ENCODE results near the gene TBL1X. TPM values are rescaled to one million over a fixed set of nuclear protein-coding genes. Genes with fewer than 3 reads are reported as not detected.
"Not testable (repeated sequence)": the region's sequence is repeated elsewhere in the genome, so short reads cannot be mapped to it uniquely, and the experiment has no call there.

TBL1X gene
- total and polyA plus RNA-seq, 7 donors = 6.5 to 25.8 (median 16.1) TPM

DNA sequence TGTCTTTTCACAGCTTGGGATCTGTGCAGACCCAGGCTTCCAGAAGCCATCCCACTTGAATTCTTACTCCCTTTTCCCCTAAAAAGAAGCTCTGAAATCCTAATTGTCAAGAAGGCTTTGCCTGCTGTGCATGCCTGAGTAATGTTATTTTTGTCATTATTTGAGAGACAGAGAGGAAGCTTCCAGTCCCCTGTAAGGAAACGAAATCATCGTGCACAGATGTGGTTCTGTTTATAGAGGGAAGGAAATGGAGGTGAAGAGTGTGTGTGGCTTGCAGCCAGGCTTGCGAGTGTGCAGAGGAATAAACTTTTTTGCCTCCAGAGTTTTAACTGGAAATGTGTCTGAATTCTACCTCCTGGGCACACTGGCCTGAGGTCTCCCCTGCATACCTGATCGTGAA, 70.2 kb downstream of the TBL1X start:
- Histone ChIP-seq H3K9me3 (no peaks in the 10 kb centered on the region), H3K4me1 (peaks cover 0 to 47% (median 22%) of the 10 kb centered on the region in 4 donors), H3K4me3 (no peak overlapping the region), H3K27ac (peak overlapping the region; percentile 12 to 63 (median 57)), H3K27me3 (no peaks in the 10 kb centered on the region), H3K36me3 (no peaks in the 10 kb centered on the region)
- TF ChIP-seq POLR2AphosphoS5 (IDR thresholded peaks at IDR 0.05) (no peak), EP300 (IDR thresholded peaks at IDR 0.05) (no peak), POLR2A (IDR thresholded peaks at IDR 0.05) (no peak)
- TF ChIP-seq, protein P1, sequence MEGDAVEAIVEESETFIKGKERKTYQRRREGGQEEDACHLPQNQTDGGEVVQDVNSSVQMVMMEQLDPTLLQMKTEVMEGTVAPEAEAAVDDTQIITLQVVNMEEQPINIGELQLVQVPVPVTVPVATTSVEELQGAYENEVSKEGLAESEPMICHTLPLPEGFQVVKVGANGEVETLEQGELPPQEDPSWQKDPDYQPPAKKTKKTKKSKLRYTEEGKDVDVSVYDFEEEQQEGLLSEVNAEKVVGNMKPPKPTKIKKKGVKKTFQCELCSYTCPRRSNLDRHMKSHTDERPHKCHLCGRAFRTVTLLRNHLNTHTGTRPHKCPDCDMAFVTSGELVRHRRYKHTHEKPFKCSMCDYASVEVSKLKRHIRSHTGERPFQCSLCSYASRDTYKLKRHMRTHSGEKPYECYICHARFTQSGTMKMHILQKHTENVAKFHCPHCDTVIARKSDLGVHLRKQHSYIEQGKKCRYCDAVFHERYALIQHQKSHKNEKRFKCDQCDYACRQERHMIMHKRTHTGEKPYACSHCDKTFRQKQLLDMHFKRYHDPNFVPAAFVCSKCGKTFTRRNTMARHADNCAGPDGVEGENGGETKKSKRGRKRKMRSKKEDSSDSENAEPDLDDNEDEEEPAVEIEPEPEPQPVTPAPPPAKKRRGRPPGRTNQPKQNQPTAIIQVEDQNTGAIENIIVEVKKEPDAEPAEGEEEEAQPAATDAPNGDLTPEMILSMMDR (IDR thresholded peaks at IDR 0.05) = no peak
- intact Hi-C loops (cut with DNase I) = loop anchor here (10.0 kb wide), 1 partner anchor 110 kb away; no protein-coding TSS in a partner anchor
- 34 to 59% methylated on average over 4 of the region's 4 CpGs for WGBS, 2 donors
- DNase-seq = no peak

DNA sequence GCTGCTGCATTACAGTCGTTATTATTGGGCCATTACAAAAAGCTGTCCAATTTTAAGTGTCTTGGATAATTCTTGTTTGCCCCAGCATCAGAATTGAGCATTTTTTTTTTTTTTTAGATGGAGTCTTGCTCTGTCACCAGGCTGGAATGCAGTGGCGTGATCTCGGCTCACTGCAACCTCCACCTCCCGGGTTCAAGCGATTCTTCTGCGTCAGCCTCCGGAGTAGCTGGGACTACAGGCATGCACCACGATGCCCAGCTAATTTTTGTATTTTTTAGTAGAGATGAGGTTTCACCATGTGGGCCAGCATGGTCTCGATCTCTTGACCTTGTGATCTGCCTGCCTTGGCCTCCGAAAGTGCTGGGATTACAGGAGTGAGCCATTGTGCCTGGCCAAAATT, 71.3 kb downstream of the TBL1X start:
- peaks cover 0 to 42% (median 18%) of the 10 kb centered on the region in 4 donors for H3K4me1 ChIP-seq
- not testable (repeated sequence) for H3K4me3 ChIP-seq, H3K9me3 ChIP-seq, DNase-seq, H3K36me3 ChIP-seq, H3K27me3 ChIP-seq, H3K27ac ChIP-seq
- 96% methylated on average over 10 of the region's 10 CpGs for WGBS, 2 donors
- intact Hi-C loops (cut with DNase I) = loop anchor here (10.0 kb wide), 1 partner anchor 109 kb away; no protein-coding TSS in a partner anchor

DNA sequence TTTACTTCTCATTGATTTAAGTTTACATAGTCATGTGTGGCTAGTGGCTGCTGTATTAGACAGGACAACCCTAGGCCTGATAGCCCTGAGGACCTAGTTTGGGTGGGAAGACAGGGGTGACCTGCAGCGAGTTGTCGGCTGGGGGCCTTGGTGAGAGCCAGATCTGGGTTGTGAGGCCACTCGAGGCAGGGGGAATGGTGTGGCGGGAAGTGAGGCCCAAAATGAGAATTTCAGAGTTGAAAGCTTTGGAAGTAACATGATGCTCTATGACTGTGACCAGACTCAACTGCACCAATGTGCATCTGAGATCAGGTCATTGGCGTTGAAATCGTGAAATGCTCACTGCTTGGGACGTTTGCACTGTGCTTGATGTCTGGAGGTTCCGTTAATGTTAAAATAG, 72.9 kb downstream of the TBL1X start:
- Histone ChIP-seq H3K4me1 (peaks cover 0 to 33% (median 10%) of the 10 kb centered on the region in 4 donors), H3K4me3 (no peak overlapping the region), H3K9me3 (no peaks in the 10 kb centered on the region), H3K27me3 (no peaks in the 10 kb centered on the region), H3K36me3 (no peaks in the 10 kb centered on the region), H3K27ac (no peak overlapping the region)
- TF ChIP-seq POLR2AphosphoS5 (IDR thresholded peaks at IDR 0.05) (no peak), EP300 (IDR thresholded peaks at IDR 0.05) (no peak), POLR2A (IDR thresholded peaks at IDR 0.05) (no peak)
- TF ChIP-seq, protein P1 (IDR thresholded peaks at IDR 0.05) = no peak
- DNase-seq = no peak
- 86 to 94% methylated on average over 8 of the region's 8 CpGs for WGBS, 2 donors
- intact Hi-C loops (cut with DNase I) = loop anchor here (10.0 kb wide), 1 partner anchor 107 kb away; no protein-coding TSS in a partner anchor

GRCh38 chrX:9538544-9539045, 73.7 kb downstream of the TBL1X start:
- H3K36me3 ChIP-seq = no peaks in the 10 kb centered on the region
- peaks cover 0 to 29% (median 10%) of the 10 kb centered on the region in 4 donors for H3K4me1 ChIP-seq
- TF ChIP-seq POLR2A (IDR thresholded peaks at IDR 0.05) = no peak
- TF ChIP-seq EP300 (IDR thresholded peaks at IDR 0.05) = no peak
- no peak for TF ChIP-seq POLR2AphosphoS5 (IDR thresholded peaks at IDR 0.05)
- TF ChIP-seq, protein P1 (IDR thresholded peaks at IDR 0.05) = no peak
- H3K27ac ChIP-seq = no peak overlapping the region
- H3K27me3 ChIP-seq = no peaks in the 10 kb centered on the region
- no peak for DNase-seq
- H3K9me3 ChIP-seq = no peaks in the 10 kb centered on the region
- WGBS, 2 donors = 18 to 55% methylated on average over 10 of the region's 10 CpGs
- intact Hi-C loops (cut with DNase I) = loop anchor here (10.0 kb wide), 1 partner anchor 106 kb away; no protein-coding TSS in a partner anchor
- no peak overlapping the region for H3K4me3 ChIP-seq

DNA sequence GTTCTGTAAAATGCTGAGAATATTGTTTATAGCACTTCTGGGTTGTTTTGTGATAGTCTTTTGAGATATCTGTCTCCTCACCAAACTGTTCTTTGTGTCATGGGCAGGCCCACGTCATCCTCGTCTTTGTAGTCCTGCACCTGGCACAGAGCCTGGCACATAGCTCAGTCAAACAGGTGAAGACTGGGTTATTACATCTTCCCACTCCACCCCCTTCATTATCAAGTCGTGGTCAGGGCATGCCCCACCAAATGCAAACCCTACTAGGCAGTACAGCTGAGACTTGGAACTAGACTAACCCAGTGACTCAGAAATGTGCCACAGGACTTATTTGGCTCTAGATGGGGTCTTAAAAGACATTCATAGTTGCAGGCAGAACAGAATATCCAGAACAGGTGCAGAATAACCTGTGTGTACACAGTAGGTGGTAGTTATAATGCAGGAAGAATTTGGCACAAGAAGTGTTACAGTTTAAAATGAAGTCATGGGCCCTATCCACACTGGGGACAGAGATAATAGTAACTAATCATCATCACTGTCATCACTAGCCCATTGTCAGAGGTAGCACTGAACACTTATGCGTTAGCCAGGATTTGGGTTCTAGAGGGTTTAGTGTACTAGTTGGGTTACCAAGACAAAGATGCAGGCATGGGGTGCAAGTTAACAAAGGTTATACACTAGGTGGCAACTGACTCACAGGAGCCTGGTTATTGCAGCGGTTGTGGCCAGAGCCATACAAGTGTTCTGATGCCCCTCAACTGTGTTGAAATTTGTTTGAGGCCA, 74.9 kb downstream of the TBL1X start:
- Histone ChIP-seq H3K9me3 (no peaks in the 10 kb centered on the region), H3K4me3 (no peak overlapping the region), H3K4me1 (peaks cover 0 to 23% (median 5%) of the 10 kb centered on the region in 4 donors), H3K36me3 (no peaks in the 10 kb centered on the region), H3K27me3 (no peaks in the 10 kb centered on the region), H3K27ac (no peak overlapping the region)
- 53 to 71% methylated on average over 5 of the region's 5 CpGs for WGBS, 2 donors
- DNase-seq = no peak
- intact Hi-C loops (cut with DNase I) = loop anchor here (10.0 kb wide), 1 partner anchor 105 kb away; no protein-coding TSS in a partner anchor
- TF ChIP-seq POLR2A (IDR thresholded peaks at IDR 0.05) (no peak), EP300 (IDR thresholded peaks at IDR 0.05) (no peak)
